Gastroesophageal sphincter (tissue), 4 donors: ENCODE results near the gene BEND2. TPM values are rescaled to one million over a fixed set of nuclear protein-coding genes. Genes with fewer than 3 reads are reported as not detected.
"Not testable (repeated sequence)": the region's sequence is repeated elsewhere in the genome, so short reads cannot be mapped to it uniquely, and the experiment has no call there.

Source experiments
- ATAC-seq: fragments of 150-250 bp; one replicate; pipeline ENCODE4 v1.9.1; 2016; ENCODE audit warnings: mild to moderate bottlenecking, moderate library complexity
- H3K27ac ChIP-seq, 4 donors: fragments of 200-600 bp; sonication (generic) in 3 of 4; 1 replicate in 3 of 4; 2 replicates in 1 of 4; pipeline ENCODE4 v1.5.1; 2016 to 2019
- H3K27me3 ChIP-seq: fragments of 200-600 bp; sonication (generic); one replicate; pipeline ENCODE4 v1.5.1; 2019
- H3K36me3 ChIP-seq, 2 donors: fragments of 200-600 bp; sonication (generic); one replicate each; pipeline ENCODE4 v1.5.1; 2019; ENCODE audit warnings: control low read depth in 1 of 2
- H3K4me1 ChIP-seq, 3 donors: fragments of 200-600 bp; sonication (generic); 1 replicate in 2 of 3; 2 replicates in 1 of 3; pipeline ENCODE4 v1.5.1; 2016 to 2019; ENCODE audit warnings: control low read depth in 2 of 3
- H3K4me3 ChIP-seq, 2 donors: fragments of 200-600 bp; sonication (generic); one replicate each; pipeline ENCODE4 v1.5.1; 2019; ENCODE audit warnings: mild to moderate bottlenecking in 1 of 2, moderate library complexity in 1 of 2
- H3K9me3 ChIP-seq, 3 donors: fragments of 200-600 bp; sonication (generic); one replicate each; pipeline ENCODE4 v1.5.1; 2017 to 2019; ENCODE audit warnings: control low read depth in 2 of 3
- CTCF ChIP-seq, 4 experiments: fragments of 200-600 bp in 2 of 4; fragments of 450-650 bp in 2 of 4; sonication (generic) in 1 of 4; IDR thresholded peaks; one replicate each; pipeline ENCODE4 v1.5.1; 2017 to 2019; ENCODE audit warnings: antibody characterized with exemption in 4 of 4, mild to moderate bottlenecking in 2 of 4, moderate library complexity in 2 of 4
- EP300 ChIP-seq: sonication (generic); formaldehyde crosslinking; IDR thresholded peaks from one replicate; pipeline ENCODE4 v1.6.1; 2017; ENCODE audit warnings: antibody characterized with exemption, mild to moderate bottlenecking
- POLR2A ChIP-seq, 2 donors: fragments of 450-650 bp; IDR thresholded peaks; one replicate each; pipeline ENCODE4 v1.6.1; 2017; ENCODE audit warnings: antibody characterized with exemption in 2 of 2, mild to moderate bottlenecking in 2 of 2, moderate library complexity in 1 of 2
- POLR2AphosphoS5 ChIP-seq: sonication (generic); formaldehyde crosslinking; IDR thresholded peaks from one replicate; pipeline ENCODE4 v1.6.1; 2017; ENCODE audit warnings: antibody characterized with exemption
- WGBS, 2 donors: methylation state at CpG; one replicate each; pipeline ENCODE4 v1.1.5; 2018; ENCODE audit warnings: low coverage in 1 of 2; 5-methylcytosine and 5-hydroxymethylcytosine counted together
- total RNA-seq, 4 donors: library from RNA; depleted of rRNA; stranded (reverse); fragments of >200 nt; gene quantifications; one replicate each; pipeline ENCODE4 v1.1.0, GENCODE V29; 2016

The BEND2 gene
- total RNA-seq: not detected

DNA sequence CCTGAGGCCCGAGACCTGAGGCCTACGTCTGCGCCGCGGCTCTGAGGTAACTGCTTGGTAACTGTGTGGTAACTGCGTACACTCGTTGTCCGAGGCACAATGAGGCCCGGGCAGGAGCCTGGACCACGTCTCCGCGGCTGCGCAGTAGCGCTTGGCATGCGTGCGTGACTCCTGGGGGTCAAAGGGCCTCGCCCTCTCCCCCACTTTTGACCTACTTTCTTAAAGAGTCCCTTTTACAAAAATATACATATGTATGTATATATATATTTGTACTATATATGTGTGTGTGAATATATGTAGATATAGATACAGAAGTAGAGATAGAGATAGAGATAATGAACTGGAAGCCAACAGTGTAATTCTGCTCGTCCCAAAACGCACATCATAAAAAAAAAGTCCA lies at the start of gene BEND2:
Gene BEND2, minus strand, starts transcription at position 101 of the 400 bp plus-strand sequence. CDS start 136 bp downstream, outside the sequence.
- no peaks in the 10 kb centered on the region for H3K9me3 ChIP-seq
- no peaks in the 10 kb centered on the region for H3K4me1 ChIP-seq
- no peak for ATAC-seq
- no peak within 1 kb of the TSS for H3K27ac ChIP-seq
- WGBS, 2 donors: 93 to 100% methylated on average over 2 to 11 of the region's 19 CpGs
- no peak within 1 kb of the TSS for H3K4me3 ChIP-seq
- H3K27me3 ChIP-seq: no peaks in the 10 kb centered on the region
- no peaks in the 10 kb centered on the region for H3K36me3 ChIP-seq
- TF ChIP-seq EP300: no peak
- TF ChIP-seq POLR2A (IDR thresholded peaks at IDR 0.05): no peak
- no peak for TF ChIP-seq POLR2AphosphoS5
- no peak for TF ChIP-seq CTCF (IDR thresholded peaks at IDR 0.05)

DNA sequence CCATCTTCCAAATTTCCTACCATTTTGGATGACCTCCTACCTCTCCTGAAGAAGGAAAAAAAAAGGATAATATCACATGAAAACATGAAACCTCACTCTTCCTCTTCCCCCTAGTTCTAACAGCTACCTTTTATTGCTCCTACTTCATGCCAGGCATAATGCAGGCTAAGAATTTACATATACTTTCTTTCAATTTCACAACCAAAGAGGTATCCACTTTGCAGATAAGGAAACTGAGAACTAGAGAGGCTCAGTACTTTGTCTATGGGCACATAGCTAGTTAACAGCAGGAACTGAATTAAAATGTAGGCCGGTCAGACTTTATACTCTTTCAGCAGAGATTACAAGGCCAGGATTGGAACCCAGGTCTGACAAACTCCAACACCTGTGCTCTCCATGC lies 34.4 kb upstream of the BEND2 start:
- TF ChIP-seq EP300 (no peak), POLR2AphosphoS5 (no peak), CTCF (IDR thresholded peaks at IDR 0.05) (no peak), POLR2A (IDR thresholded peaks at IDR 0.05) (no peak)
- Histone ChIP-seq H3K27ac (no peak overlapping the region), H3K4me1 (no peaks in the 10 kb centered on the region), H3K27me3 (no peaks in the 10 kb centered on the region), H3K36me3 (no peaks in the 10 kb centered on the region), H3K9me3 (no peaks in the 10 kb centered on the region), H3K4me3 (no peak overlapping the region)
- 100% methylated on average over 1 of the region's 1 CpG; no CpG with 5 or more reads in 1 of the 2 donors for WGBS, 2 donors
- ATAC-seq: no peak

DNA sequence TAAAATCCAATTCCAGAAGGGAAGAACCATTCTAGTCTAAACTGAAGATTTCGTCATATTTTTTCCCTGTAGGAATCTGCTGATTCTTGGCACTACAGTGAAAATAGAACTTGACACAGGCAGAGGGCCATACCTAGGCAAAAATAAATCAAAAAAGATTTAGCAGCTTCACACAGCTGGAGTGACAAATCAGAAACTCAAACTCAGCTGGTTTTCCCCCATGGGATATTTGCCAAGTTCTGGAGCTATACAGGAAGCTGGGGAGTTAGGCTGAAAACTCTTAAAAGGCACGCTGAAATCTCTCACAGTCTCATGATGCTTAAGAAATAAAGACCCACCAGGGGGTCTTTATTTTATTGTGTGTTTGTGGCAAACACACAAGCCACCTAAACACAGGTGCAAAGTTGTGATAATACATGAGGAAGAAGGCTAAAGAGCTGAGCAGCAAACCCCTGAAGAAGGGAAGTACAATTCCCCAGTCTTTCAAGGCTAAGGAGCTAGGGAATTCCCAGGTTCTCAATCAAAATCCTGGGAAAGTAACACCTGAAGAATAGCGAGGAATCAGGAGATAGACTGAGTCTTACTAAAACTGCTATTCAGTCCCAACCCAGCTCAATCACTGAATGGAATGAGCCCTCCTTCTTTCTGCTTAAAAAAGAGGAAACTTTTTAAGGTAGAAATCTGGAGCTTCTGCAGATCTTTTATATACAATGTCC lies 32.1 kb upstream of the BEND2 start:
- Histone ChIP-seq H3K27ac (no peak overlapping the region), H3K4me3 (no peak overlapping the region), H3K4me1 (no peaks in the 10 kb centered on the region), H3K27me3 (no peaks in the 10 kb centered on the region), H3K9me3 (no peaks in the 10 kb centered on the region), H3K36me3 (no peaks in the 10 kb centered on the region)
- 35 to 41% methylated on average over 1 to 3 of the region's 3 CpGs for WGBS, 2 donors
- no peak for ATAC-seq
- no peak for TF ChIP-seq EP300
- TF ChIP-seq POLR2A (IDR thresholded peaks at IDR 0.05): no peak
- TF ChIP-seq CTCF (IDR thresholded peaks at IDR 0.05): no peak
- TF ChIP-seq POLR2AphosphoS5: no peak

DNA sequence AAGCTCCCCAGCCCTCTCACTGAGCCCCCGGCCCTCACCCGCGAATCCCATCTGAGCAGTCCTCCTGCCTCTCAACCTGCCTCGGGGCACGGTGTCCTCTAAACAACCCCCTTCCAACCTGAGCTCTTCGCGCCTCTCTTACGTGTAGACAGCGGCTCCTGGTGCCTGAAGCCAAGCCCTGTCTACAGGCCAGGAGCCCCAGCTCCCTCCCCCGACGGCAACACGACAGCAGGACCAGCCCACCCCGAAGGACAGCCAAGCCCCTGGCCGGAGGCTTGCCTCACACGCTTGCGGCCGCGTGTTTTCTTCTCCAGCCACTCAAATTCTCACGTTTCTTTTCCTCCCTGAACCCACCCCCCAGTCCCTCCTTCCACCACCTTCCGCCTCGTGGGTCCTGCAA lies 9.0 kb upstream of the BEND2 start:
- not testable (repeated sequence) for ATAC-seq, H3K27ac ChIP-seq, H3K9me3 ChIP-seq, H3K4me1 ChIP-seq, H3K4me3 ChIP-seq, H3K36me3 ChIP-seq, H3K27me3 ChIP-seq
- 20 to 80% methylated on average over 1 of the region's 21 CpGs for WGBS, 2 donors

- ATAC-seq: no peak
- TF ChIP-seq POLR2AphosphoS5 (no peak), EP300 (no peak), POLR2A (IDR thresholded peaks at IDR 0.05) (no peak), CTCF (IDR thresholded peaks at IDR 0.05) (no peak)
- no peaks in the 10 kb centered on the region for H3K27me3 ChIP-seq
- H3K4me3 ChIP-seq: no peak overlapping the region
- no peaks in the 10 kb centered on the region for H3K4me1 ChIP-seq
- H3K36me3 ChIP-seq: no peaks in the 10 kb centered on the region
- WGBS, 2 donors: 67 to 70% methylated on average over 5 to 6 of the region's 14 CpGs
- no peaks in the 10 kb centered on the region for H3K9me3 ChIP-seq
- no peak overlapping the region for H3K27ac ChIP-seq
Observed at GRCh38 chrX:18228069-18228468, 7.4 kb upstream of the BEND2 start.
